SK-N-SH treated with all-trans-retinoic acid at 6 μM for 48 hours (cell line): Measurements from ENCODE around the gene MYO5B.

Source experiments
- ATAC-seq: fragments of 200-7000 bp; cut with Tn5 transposase; 3 replicates; pipeline ENCODE4 v1.9.1; 2020; ENCODE audit warnings: mild to moderate bottlenecking, moderate library complexity
- ARNTL ChIP-seq: fragments of 450-650 bp; formaldehyde crosslinking; IDR thresholded peaks from 2 replicates; pipeline ENCODE4 v1.5.0; 2020; ENCODE audit warnings: low read depth, mild to moderate bottlenecking, moderate library complexity, borderline replicate concordance
- BACH2 ChIP-seq: fragments of 250-450 bp; sonication (Bioruptor Pico); IDR thresholded peaks from 2 replicates; pipeline ENCODE4 v1.9.0; 2021; ENCODE audit warnings: mild to moderate bottlenecking, borderline replicate concordance
- CREB5 ChIP-seq: fragments of 250-450 bp; sonication (Bioruptor Pico); IDR thresholded peaks from 2 replicates; pipeline ENCODE4 v1.5.1; 2020; ENCODE audit warnings: low read depth, mild to moderate bottlenecking, moderate library complexity
- CSDC2 ChIP-seq: fragments of 250-450 bp; sonication (Bioruptor Pico); IDR thresholded peaks from 2 replicates; pipeline ENCODE4 v1.5.0; 2020; ENCODE audit warnings: mild to moderate bottlenecking, moderate library complexity
- ESRRG ChIP-seq: fragments of 250-450 bp; sonication (Bioruptor Pico); IDR thresholded peaks from 2 replicates; pipeline ENCODE4 v1.6.1; 2021; ENCODE audit warnings: mild to moderate bottlenecking
- GLIS3 ChIP-seq: fragments of 250-450 bp; sonication (Bioruptor Pico); IDR thresholded peaks from 2 replicates; pipeline ENCODE4 v1.5.0; 2020; ENCODE audit warnings: mild to moderate bottlenecking, moderate library complexity
- ISL1 ChIP-seq: fragments of 250-450 bp; sonication (Bioruptor Pico); IDR thresholded peaks from 2 replicates; pipeline ENCODE4 v2.1.2; 2022; ENCODE audit warnings: mild to moderate bottlenecking, moderate library complexity
- OSR1 ChIP-seq: fragments of 250-450 bp; sonication (Bioruptor Pico); IDR thresholded peaks from 2 replicates; pipeline ENCODE4 v1.8.0; 2022; ENCODE audit warnings: moderate library complexity, mild to moderate bottlenecking, inconsistent platforms
- PATZ1 ChIP-seq: fragments of 250-450 bp; sonication (Bioruptor Pico); IDR thresholded peaks from 2 replicates; pipeline ENCODE4 v1.8.0; 2020; ENCODE audit warnings: mild to moderate bottlenecking, moderate library complexity, borderline replicate concordance
- POU6F1 ChIP-seq: fragments of 250-450 bp; sonication (Bioruptor Pico); IDR thresholded peaks from 2 replicates; pipeline ENCODE4 v1.8.0; 2021; ENCODE audit warnings: low read depth, mild to moderate bottlenecking, moderate library complexity, borderline replicate concordance
- RARB ChIP-seq: fragments of 250-450 bp; sonication (Bioruptor Pico); IDR thresholded peaks from 2 replicates; pipeline ENCODE4 v1.8.0; 2021; ENCODE audit warnings: mild to moderate bottlenecking, moderate library complexity
- SNAI2 ChIP-seq: fragments of 250-450 bp; sonication (Bioruptor Pico); IDR thresholded peaks from 2 replicates; pipeline ENCODE4 v1.5.0; 2020; ENCODE audit warnings: mild to moderate bottlenecking, moderate library complexity
- TCF4 ChIP-seq: fragments of 250-450 bp; sonication (Bioruptor Pico); IDR thresholded peaks from 2 replicates; pipeline ENCODE4 v1.8.0; 2021; ENCODE audit warnings: mild to moderate bottlenecking, moderate library complexity, borderline replicate concordance
- TSHZ2 ChIP-seq: fragments of 250-450 bp; sonication (Bioruptor Pico); IDR thresholded peaks from 2 replicates; pipeline ENCODE4 v1.5.0; 2020; ENCODE audit warnings: mild to moderate bottlenecking, moderate library complexity
- ZC3H10 ChIP-seq: fragments of 250-450 bp; sonication (Bioruptor Pico); IDR thresholded peaks from 2 replicates; pipeline ENCODE4 v1.5.1; 2021; ENCODE audit warnings: mild to moderate bottlenecking, moderate library complexity
- ZFP3 ChIP-seq: fragments of 250-450 bp; sonication (Bioruptor Pico); IDR thresholded peaks from 2 replicates; pipeline ENCODE4 v1.5.0; 2020; ENCODE audit warnings: mild to moderate bottlenecking, moderate library complexity
- ZFP30 ChIP-seq: fragments of 450-650 bp; formaldehyde crosslinking; IDR thresholded peaks from 2 replicates; pipeline ENCODE4 v1.5.0; 2022; ENCODE audit warnings: mild to moderate bottlenecking, moderate library complexity
- ZNF565 ChIP-seq: fragments of 450-650 bp; formaldehyde crosslinking; conservative IDR thresholded peaks from 2 replicates; pipeline ENCODE4 v1.5.0; 2020; ENCODE audit warnings: low read depth, mild to moderate bottlenecking, moderate library complexity
- ZNF70 ChIP-seq: fragments of 450-650 bp; formaldehyde crosslinking; IDR thresholded peaks from 2 replicates; pipeline ENCODE4 v1.5.0; 2020; ENCODE audit warnings: mild to moderate bottlenecking, moderate library complexity
- ZNF8 ChIP-seq: fragments of 450-650 bp; formaldehyde crosslinking; IDR thresholded peaks from 2 replicates; pipeline ENCODE4 v1.5.0; 2020; ENCODE audit warnings: mild to moderate bottlenecking, moderate library complexity

Gene MYO5B

GRCh38 chr18:50138181-50139064 lies 56.5 kb downstream of the MYO5B start:
- TF ChIP-seq OSR1 (CRISPR knock-in tag) (no peak), ZFP30 (CRISPR knock-in tag) (no peak), ZC3H10 (CRISPR knock-in tag) (no peak), SNAI2 (CRISPR knock-in tag) (no peak), TSHZ2 (CRISPR knock-in tag) (no peak), CREB5 (CRISPR knock-in tag) (no peak), ZNF8 (CRISPR knock-in tag) (no peak), RARB (CRISPR knock-in tag) (no peak), ZNF565 (CRISPR knock-in tag) (no peak), TCF4 (CRISPR knock-in tag) (no peak), PATZ1 (no peak), ISL1 (CRISPR knock-in tag) (no peak), ZFP3 (CRISPR knock-in tag) (no peak), POU6F1 (no peak), ZNF70 (CRISPR knock-in tag) (no peak), BACH2 (no peak), GLIS3 (no peak)
- ATAC-seq = no peak

GRCh38 chr18:50135903-50136302 lies 59.0 kb downstream of the MYO5B start:
- ATAC-seq = no peak
- TF ChIP-seq POU6F1 (no peak), CSDC2 (no peak), CREB5 (CRISPR knock-in tag) (no peak), TCF4 (CRISPR knock-in tag) (no peak), ARNTL (CRISPR knock-in tag) (no peak)

- TF ChIP-seq TCF4 (CRISPR knock-in tag) (no peak), ESRRG (CRISPR knock-in tag) (no peak)
These were observed 61.4 kb downstream of the MYO5B start for GRCh38 chr18:50133526-50133925.

More at GRCh38 chr18:50133526-50133925, 61.4 kb downstream of the MYO5B start:
- ATAC-seq = no peak
